ENCODE data around the gene ALDH3B2.

- TF ChIP-seq POLR2A (IDR thresholded peaks at IDR 0.05) (no peak), CTCF (IDR thresholded peaks at IDR 0.05) (peak; percentile 41 to 65 (median 51))
Observed at GRCh38 chr11:67613960-67614715, 60.3 kb downstream of the ALDH3B2 start.

Data from uterus (tissue), 2 donors.